NCI-H2196 (cell line): Measurements from ENCODE around the gene CTBP1.

ENCODE experiments used
- DNase-seq: peaks from one replicate; lab custom pipeline; 2025; ENCODE audit not compliant: unreplicated experiment; lab: John Stamatoyannopoulos, UW

CTBP1 gene

DNA sequence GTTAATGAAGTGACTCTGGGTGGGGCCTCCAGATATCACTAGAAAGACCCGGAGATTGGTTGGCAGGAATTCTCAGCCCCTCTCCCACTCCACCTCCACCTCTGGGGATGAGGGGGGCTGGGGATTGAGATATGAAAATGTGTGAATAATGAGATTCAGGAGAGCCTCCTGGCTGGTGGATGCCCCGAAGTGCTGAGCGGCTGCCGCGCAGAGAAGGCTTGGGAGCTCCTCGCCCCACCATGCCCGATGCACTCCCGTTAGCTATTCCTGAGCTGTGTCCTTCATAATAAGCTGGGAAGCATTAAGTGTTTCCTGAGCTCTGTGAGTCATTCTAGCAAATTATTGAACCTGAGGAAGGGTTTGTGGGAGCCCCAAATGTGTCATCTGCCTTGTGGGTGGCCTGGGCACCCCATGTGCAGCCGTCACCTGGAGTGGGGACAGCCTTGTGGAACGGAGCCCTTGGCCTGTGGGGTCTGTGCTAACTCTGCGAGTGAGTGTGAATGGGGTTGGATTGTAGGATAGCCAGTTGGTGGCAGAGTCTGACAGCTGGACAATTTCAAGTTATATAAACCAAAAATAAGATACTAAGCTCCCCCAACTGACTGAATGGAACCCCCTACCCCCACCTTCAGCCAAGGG lies 36.3 kb upstream of the CTBP1 start:
- DNase-seq, result no peak

DNA sequence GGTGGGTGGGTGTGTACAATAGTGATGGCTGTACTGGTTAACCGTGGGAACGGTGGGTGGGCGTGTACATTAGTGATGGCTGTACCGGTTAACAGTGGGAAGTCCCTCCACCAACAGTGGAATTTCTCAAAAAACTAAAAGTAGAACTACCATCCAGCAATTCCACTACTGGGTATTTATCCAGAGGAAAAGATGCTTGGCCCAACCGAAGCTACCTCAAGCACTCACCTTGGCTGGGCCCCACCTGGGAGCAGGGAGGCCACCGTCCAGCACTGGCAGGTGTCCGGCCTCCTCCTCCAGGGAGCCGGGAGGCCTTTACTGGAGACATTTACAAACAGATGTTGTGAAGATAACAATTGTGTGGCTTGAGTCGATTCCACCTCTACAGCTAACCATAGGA lies 34.8 kb upstream of the CTBP1 start:
- DNase-seq, result no peak

DNA sequence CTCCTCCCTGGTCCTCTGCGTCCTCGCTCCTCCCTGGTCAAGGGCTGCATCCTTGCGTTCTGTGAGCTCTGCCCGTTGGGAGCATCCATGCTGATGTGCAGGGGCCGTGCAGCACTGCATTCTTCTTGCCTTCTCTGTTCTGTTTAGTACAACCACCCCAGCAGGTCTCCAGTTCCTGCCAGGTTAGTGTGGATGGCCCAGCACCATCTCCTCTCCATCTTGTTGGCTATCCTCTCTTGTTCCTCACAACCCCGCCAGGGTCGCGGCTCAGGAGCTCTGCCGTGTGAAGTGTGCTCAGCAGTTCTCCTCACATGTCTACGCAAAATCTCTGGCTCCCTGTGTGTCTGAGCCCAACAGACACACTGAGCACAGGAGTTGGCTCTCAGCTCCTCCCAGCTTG lies 30.3 kb upstream of the CTBP1 start:
- no peak for DNase-seq

DNA sequence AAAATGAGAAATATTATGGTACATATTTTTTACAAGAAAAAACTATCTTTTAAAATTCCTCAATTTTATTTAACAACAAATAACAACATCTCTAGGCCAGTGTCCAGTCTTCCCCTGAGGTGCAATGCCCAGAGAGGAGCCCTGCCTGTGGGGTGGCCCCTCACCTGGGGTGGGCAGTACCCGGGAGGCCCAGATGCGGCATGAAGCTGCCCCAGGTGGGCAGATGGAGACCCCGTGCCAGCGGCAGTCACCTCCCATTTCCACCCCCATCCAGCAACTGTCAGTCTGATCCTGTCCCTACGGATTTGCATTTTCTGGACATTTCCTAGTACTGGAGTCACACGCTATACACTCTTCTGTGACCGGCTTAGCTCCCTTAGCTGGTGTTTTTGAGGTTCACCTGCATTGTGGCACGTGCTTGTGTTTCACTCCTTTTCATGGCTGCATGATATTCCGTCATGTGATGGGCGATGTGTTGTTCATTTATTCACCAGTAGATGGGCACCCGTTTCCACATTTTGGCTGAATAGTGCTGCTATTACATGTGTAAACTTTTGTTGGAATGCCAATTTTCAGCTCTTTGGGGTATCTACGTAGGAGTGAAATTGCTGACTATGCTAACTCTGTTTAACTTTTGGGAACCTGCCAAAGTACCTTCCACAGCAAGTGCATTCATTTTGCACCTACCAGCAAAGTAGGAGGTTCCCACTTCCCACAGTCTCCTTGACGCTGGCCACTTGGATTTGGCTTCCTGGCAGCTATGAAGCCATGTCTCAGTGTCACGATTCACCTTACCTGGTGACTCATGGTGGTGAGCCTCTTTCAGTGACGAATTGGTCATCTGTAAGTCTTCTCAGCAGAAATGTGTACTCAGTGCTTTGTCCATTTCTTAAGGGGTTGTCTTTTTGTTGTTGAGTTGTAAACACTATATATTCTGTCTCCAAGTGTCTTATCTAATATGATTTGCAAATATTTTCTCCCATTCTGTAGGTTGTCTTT lies 29.0 kb upstream of the CTBP1 start:
- no peak for DNase-seq

- no peak for DNase-seq
These were observed 28.1 kb upstream of the CTBP1 start for GRCh38 chr4:1276984-1277383.

- no peak for DNase-seq
These were observed 25.9 kb upstream of the CTBP1 start for GRCh38 chr4:1274871-1275270.

- no peak for DNase-seq
These were observed 22.8 kb upstream of the CTBP1 start for GRCh38 chr4:1271686-1272085.

DNA sequence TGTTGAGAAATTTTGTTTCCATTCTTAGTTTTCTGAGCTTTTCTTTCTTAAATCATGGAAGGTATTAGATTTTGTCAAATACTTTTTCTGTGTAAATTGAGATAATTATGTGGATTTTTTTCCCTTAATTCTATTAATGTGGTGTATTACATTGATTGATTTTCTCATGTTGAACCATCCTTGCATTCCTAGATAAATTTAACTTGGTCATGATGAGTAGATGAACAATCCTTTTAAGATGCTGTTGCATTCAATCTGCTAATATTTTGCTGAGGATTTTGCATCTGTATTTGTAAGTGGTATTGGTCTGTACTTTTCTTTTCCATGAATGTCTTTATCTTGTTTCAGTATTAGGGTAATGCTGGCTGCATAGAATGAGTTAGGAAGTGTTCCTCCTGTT lies 20.3 kb upstream of the CTBP1 start:
- DNase-seq, result no peak

- no peak for DNase-seq
These were observed 18.2 kb upstream of the CTBP1 start for GRCh38 chr4:1266881-1267763.

GRCh38 chr4:1265351-1265750 lies 16.4 kb upstream of the CTBP1 start:
- no peak for DNase-seq

GRCh38 chr4:1264942-1265341 lies 16.0 kb upstream of the CTBP1 start:
- DNase-seq, result no peak

- no peak for DNase-seq
These were observed 12.4 kb upstream of the CTBP1 start for GRCh38 chr4:1261107-1261928.

DNA sequence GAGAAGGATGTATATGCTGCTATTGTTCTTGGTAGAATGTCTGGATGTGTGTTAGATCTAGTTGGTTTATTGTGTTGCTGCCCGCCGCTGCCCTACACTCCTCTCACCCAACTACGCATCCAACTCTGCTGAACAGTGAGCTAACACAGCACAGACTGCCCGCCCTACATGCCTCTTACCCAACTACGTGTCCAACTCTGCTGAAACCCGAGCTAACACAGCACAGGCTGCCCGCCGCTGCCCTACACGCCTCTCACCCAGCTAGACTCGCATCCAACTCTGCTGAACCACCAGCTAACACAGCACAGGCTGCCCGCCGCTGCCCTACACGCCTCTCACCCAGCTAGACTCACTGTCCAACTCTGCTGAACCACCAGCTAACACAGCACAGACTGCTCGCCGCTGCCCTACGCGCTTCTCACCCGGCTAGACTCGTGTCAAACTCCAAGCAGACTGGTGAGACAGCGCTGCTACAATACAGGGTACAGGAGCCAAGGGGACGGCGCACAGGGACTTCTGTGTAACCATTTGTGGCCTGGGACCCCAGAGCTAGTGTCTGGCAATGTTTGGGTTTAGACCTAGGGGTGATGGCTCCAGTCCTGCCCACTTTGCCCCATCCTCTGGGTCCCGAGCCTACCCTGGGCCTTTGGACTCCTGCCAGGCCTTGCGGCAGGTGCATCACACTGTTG lies 11.6 kb upstream of the CTBP1 start:
- no peak for DNase-seq

- no peak for DNase-seq
These were observed 11.0 kb upstream of the CTBP1 start for GRCh38 chr4:1259966-1260365.

DNA sequence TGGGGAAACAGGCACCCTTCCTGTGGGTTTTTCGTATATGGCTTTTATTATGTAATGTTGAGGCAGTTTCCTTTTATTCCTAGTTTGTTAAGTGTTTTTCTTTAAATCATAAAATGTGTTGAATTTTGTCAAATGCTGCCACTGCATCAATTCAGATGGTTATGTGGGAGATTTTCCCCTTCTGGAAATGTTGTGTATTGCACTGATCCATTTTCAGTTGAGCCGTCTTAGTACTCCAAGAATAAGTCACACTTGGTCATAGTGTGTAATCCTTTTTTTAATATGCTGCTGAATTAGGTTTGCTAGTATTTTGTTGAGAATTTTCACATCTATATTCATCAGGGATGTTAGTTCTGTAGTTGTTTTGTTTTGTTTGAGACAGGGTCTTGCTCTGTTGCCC lies 9.5 kb upstream of the CTBP1 start:
- no peak for DNase-seq

DNA sequence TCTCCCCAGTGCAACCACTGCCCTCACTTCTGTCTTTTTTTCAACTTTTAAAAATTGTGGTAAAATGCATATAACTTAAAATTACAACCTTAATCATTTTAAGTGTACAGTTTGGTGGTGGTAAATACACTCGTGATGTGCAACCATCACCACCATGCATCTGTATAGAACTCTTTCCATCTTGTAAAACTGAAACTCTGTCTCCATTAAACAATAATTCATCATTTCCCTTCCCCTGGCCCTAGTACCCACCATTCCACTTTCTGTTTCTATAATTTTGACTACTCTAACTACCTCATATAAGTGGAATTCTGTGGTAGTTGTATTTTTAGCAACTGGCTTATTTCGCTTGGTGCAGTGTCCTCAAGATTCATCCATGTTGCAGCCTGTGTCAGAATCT lies 6.8 kb upstream of the CTBP1 start:
- no peak for DNase-seq

- DNase-seq, result no peak
These were observed 6.2 kb upstream of the CTBP1 start for GRCh38 chr4:1255151-1255550.

- no peak for DNase-seq
These were observed 4.9 kb upstream of the CTBP1 start for GRCh38 chr4:1253831-1254230.

DNA sequence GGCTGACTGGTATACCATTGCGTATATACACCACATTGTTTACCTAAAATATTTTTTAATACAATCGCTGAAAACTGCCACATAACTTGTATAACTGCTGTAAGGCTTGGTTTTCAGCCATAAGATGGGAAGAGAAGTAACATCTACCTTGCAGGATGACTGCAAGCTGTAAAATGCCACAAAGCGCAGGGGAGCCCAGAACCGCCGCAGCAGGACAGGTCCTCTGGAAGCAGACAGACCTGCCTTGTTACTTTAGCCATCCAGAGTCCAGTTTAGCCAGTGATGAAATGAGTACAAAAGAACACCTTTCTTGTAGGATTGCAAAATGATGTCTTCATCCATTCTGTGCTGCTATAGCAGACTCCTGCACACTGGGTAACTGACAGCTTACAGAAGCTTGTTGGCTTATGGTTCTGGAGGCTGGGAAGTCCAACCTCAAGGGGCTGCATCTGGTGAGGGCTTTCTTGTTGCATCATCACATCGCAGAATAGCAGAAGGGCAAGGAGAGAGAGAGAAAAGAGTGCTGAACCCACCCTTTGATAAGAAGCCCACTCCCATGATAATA lies 4.1 kb upstream of the CTBP1 start:
- DNase-seq, result no peak

DNA sequence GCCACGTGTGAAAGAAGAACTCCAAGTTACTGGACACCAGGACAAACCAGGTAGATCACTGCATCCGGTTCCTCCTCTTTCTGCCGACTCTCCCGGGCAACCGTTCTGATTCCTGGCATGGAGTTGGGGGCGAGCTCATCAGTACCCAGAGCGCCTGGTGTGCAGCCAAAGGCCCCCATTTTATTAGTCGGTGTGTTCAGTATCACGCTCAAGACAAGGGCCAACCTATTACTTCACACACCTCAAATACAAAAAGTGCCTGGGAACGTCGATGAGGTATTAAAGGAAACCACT lies 2.8 kb upstream of the CTBP1 start:
- no peak for DNase-seq
